GM19240 (cell line): ENCODE data around the gene NDUFA13.

Source experiments
- DNase-seq: peaks from one replicate; pipeline ENCODE4 v3.0.0; 2011; ENCODE audit warnings: low spot score; ENCODE audit not compliant: insufficient read length

Gene NDUFA13

DNA sequence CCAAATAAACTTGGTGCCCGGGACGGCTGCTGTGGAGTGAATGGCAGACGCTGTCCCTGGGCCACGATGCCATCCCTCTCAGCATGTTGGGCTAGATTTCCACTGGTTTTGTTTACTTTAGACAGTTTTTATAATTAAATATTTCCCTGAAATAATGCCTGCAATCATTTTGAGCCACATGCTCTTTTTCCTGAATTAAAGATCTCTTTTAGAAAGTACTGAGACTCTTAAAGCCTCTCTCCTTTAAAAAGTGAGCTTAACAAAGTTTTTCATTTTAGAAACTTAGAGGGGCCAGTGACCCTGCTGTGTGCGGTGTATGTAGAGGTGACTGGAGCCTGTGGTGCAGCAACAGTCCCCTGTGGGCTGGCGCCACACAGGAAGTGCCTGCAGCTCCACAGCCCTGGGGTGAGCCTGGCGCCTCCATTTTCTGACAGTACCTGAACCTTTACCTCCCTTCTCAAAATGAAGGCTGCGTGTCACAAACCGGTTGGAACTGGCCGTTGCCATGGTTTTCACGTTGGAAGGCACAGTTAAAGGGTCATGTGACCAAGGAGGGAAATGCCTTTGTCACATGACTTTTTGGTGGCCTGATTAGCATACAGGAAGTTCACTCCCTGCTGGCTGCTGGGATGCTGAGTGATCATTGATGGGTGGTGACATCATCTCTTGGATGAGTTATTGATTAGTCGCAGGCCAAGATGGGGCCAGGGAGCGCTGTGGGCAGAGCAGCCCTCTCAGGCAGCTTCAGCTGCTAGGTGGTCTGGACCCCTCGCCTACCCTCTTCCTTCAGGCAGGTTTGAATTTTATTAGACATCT, 26.9 kb upstream of the NDUFA13 start:
- peak; percentile 70 for DNase-seq

DNA sequence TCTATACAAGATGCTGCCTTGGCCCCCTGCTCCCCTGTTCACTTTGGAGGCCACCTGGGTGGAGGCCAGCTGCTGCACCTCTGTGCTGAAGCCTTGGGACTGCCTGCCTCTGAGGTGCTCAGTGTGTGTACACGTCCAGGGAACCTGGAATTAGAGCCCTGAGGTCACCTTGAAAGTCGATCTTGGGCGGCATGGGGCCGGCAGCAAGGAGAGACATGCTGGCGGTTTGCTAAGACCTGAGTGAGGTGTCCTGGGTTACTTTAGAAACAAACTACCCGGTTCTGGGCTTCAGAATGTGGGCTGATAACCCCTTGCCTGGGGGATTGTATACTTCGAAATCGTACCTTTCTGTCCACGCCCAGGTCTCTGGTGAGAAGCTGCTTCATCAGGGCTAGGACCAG, 26.2 kb upstream of the NDUFA13 start:
- no peak for DNase-seq

DNA sequence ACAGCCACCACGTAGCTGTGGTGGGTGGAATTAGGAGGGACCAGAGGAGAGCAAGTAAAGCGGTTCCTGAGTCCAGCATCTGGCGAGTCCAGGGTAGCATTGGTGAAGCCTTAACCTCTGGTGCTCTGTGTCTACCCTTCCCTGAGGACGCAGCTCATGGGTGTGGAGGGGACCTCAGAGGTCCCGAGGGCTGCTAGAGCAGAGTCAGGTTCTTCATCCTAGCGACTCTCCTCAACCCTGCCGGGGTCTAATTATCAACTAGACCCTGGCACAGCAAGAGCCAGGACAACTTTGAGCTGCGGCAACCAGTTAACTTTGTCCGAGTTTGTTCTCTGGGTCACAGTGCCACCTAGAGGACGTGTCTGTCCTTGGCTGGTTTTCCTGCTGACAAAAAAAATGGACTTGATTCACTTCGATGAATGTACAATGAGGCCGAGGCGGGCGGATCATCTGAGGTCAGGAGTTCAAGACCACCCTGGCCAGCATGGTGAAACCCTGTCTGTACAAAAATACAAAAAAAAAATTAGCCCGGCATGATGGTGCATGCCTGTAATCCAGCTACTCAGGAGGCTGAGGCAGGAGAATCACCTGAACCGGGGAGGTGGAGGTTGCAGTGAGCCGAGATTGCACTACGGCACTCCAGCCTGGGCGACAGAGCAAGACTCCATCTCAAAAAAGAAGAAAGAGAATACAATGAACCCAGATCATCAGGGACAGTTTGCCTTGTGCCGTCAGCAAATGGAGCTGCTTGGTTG, 25.6 kb upstream of the NDUFA13 start:
- DNase-seq: peak; percentile 94

DNA sequence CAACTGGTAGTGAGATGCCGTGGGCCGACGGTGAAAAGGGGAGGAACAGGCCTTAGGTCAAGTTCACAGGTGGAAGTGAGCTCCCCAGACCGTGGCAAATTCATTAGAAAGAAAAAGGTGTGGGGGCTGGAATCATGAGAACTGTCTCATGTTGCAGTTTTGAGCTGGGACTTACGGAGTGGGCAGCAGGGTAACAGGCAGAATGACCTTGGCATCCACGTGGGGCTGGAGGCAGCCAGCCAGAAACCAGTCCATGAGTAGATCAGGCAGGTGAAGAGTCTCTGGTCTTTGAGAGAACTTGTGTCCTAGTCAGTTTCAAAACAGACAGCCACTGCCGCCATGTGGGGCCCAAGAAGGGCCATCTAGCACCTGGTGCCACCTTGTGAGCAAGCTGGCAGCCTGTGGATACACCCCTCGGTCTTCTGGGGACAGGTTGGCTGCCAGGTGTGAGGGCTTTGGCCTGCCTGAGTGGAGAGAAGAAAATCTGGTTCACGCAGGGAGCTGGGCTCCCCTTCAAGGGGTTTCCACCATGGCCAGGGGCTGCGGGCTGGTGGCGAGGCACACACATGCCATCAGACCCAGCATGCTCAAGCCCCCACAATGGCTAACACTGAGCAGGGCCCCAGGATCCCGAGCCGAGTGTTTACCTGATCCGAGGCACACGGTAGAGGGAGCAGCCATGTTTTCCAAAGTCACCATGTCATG, 24.6 kb upstream of the NDUFA13 start:
- DNase-seq: no peak

DNA sequence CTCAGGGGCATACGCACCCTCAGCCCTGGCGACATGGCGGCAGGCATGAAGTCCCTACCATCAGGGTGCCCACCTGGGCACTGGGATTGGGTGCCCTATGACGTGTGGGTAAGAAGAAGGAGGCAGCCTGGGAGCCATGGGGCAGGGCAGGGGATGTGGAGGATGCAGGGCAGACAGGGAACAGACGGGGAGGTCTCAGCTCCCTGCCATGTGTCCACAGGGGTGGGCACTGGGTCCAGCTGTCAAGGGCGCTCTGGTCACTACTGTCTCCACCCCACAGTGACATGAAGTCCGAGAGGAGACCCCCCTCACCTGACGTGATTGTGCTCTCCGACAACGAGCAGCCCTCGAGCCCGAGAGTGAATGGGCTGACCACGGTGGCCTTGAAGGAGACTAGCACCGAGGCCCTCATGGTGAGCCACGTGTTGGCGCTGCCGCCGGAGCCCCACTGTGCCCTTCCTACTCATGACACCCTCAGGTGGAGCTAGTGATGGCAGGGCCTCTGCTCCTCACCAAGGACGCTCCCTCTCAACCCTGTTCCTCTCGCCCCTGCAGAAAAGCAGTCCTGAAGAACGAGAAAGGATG, 23.9 kb upstream of the NDUFA13 start:
- DNase-seq: no peak

DNA sequence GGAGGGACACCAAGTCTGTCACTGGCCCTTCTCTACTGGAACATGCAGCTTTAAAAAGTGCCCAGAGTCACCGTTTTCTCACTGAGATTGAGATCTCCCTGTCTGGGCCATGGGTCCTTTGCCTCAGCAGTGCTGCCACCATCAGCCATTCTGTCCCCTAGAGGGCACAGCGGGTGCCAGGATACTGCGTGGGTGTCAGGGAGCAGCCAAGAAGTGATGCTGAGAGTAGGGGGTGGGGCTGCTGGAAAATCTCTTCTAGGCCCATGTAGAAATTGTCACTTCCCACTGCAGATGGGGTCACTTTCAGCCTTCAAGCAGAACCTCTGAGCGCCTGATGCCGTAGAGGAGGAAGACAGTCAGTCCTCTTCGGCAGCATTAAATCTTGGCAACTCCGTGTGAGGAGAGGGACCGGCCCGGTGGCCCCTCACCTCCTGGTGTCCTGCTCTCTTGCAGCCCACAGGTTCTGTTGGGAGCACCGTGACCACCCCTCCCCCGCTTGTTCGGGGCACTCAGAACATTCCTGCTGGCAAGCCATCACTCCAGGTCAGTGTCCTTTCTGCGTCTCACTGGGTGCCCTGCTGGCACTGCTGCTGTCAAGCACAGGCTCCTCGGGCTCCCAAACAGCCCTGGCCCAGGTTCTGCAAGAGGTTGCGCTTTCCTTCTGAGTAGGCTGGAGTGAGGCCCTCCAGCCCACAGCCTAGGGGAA, 22.0 kb upstream of the NDUFA13 start:
- DNase-seq: no peak

DNA sequence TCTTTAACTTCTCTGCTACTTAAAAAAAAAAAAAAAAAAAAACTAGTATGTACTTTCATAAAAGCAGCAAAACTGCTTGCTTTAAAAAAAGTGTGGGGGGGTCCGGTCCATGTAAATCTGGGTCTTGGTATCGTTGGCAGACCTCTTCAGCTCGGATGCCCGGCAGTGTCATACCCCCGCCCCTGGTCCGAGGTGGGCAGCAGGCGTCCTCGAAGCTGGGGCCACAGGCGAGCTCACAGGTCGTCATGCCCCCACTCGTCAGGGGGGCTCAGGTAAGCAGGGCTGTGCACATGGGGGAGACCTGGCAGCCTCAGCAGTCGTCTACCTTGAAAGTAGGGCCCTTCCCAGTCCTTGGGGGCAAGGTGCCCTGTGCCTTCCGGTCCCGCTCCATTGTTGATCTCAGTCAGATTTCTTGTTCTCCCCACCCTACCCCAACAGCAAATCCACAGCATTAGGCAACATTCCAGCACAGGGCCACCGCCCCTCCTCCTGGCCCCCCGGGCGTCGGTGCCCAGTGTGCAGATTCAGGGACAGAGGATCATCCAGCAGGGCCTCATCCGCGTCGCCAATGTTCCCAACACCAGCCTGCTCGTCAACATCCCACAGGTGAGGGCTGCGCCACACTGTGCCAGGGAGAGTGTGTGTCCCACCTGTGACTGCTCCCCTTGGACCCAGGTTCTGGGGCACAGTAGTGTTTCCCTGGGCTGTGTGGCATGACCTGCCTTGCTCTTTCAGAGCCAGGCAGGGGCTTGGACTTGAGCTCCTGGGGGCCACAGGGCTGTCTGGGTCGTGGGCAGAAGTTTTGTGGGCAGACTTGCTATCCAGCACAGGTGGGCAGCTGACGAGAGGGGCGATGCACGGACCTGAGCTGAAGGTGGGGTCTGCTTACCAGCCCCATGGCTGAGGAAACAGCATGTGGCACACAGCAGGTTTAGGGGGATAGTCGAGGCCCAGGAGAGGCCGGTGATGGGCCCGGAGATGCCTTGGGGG, 20.1 kb upstream of the NDUFA13 start:
- DNase-seq: no peak

DNA sequence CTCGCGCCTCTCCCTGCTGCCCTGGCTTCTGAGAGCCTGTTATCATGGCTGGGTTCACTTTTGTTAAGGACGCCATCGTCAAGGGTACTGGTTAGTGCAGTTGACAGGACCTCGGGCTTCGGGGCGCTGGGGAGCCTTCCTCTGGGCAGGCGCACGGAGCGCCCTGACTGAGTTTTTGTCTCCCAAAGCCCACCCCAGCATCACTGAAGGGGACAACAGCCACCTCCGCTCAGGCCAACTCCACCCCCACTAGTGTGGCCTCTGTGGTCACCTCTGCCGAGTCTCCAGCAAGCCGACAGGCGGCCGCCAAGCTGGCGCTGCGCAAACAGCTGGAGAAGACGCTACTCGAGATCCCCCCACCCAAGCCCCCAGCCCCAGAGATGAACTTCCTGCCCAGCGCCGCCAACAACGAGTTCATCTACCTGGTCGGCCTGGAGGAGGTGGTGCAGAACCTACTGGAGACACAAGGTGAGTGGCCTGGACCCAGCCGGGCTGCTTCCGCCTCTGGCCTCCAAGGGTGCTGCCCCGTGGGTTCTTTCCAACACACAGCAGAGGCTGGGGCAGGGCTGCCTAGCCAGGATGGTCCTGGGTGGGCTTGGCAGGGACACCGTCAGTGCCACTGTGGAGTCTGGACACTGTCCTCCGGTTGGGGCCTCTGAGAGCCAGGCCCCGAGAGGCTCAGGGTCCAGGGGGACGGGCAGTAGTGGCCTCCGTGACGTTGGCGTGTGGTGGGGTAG, 17.6 kb upstream of the NDUFA13 start:
- DNase-seq: no peak

DNA sequence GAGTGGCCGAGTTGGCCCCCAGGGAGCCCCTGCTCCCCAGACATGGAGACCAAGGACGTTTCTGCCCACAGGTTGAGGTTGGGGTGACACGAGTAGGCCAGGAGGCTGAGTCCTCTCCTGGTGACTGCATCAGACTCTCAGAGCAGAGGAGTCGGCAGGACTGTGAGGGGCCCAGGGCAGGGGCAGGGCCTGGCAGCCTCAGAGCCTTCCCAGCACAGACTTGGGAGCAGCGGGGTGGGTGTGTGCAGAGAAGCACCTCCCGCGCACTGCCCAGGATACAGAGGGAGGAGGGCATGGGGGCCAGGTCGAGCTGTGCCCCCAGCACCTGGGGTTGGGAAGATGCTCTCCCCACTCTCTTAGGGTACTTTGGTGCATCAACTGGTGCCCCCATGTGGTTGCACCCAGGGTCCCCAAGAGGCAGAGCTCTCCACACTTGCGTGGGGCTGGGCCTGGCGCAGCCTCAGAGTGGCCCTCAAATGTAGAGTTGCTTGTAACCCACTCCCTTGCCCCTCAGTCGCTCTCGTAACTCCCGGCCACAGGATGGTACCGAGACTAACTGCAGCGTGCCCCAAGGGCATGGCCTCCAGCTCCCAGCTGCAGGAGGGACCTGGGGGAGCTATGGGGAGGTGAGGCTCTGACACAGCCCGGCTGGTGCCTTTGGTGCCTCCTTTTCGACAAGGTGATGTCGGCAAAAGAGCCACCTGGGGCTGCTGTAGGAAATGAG, 16.6 kb upstream of the NDUFA13 start:
- DNase-seq: no peak

DNA sequence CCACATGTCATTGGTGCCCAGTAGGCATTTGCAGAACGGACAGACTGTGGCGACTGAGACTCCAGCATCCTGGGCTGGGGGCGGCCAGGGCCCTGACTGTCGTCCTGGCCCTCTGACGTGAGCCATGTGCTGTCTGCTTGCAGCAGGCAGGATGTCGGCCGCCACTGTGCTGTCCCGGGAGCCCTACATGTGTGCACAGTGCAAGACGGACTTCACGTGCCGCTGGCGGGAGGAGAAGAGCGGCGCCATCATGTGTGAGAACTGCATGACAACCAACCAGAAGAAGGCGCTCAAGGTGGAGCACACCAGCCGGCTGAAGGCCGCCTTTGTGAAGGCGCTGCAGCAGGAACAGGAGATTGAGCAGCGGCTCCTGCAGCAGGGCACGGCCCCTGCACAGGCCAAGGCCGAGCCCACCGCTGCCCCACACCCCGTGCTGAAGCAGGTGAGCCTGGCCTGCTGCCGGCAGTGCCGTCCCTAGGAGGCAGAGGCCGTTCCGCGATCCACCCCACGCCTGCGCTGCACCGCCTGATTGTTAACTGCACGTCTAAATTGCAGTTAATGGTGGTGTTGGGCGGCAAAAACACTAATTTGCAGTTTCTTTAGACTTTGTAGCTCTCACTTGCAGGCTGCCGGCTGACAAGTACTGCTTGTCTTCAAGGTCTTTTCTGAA, 14.9 kb upstream of the NDUFA13 start:
- no peak for DNase-seq

DNA sequence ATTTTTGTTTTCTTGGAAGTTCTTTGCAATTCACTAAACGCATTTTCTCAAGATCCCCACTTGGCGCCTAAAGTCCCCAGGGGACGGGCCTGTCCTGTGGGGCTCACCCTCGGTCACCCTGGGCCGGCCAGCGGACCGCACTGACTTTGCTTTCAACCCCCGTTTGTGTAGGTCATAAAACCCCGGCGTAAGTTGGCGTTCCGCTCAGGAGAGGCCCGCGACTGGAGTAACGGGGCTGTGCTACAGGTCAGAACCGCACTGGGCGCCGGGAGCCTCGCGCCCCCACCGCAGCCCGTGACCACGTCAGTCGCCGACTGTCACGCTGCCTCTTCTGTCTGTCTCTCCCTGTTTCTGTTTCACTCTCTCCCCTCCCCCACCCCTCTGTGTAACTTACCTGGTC, 14.2 kb upstream of the NDUFA13 start:
- no peak for DNase-seq

DNA sequence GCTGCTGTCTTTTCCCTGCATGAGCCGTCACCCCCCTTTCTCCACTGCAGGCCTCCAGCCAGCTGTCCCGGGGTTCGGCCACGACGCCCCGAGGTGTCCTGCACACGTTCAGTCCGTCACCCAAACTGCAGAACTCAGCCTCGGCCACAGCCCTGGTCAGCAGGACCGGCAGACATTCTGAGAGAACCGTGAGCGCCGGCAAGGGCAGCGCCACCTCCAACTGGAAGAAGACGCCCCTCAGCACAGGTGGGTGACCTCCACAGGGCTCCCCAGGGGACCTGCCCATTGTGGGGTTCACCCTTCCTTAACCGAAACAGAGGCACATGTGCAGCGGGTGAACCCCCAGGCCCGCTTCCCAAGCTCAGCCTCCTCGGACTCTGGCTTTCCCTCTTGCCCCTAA, 13.7 kb upstream of the NDUFA13 start:
- no peak for DNase-seq

DNA sequence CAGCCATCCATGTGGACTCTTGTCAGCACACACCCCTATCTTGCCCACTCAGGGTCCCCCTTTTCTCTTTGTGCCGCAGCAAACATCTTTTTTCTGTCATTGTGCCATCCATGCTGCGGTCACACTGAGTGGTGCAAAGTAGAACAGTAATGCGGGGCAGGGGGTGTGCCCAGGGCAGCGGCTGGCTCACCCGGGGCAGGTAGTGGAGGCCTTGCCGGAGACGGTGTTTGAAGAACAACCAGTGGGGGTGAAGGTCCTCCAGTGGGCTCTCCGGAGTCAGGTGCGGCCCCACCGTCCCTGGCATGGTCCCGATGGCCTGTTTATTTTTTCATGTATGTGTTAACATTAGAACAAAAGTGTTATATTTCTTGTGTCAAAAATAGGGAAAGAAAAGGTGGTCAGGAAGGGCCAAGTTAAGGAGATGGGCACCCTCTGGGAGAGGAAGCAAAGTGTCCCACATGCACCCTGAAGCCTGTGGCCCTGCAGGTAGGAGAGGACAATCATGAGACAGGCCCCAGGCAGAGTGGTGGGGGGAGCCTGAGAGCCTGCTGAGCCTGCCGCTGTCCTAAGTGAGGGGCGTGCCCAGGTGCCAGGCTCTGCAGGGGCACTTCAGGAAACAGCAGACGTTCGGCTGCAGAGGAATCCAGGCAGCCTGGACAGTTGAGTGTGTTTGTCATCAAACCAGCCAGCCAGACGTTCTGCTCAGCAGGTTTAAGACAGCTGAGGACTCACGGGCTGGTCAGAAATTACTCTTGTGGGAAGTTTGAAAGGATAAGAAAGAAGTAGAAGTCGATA, 13.0 kb upstream of the NDUFA13 start:
- no peak for DNase-seq

DNA sequence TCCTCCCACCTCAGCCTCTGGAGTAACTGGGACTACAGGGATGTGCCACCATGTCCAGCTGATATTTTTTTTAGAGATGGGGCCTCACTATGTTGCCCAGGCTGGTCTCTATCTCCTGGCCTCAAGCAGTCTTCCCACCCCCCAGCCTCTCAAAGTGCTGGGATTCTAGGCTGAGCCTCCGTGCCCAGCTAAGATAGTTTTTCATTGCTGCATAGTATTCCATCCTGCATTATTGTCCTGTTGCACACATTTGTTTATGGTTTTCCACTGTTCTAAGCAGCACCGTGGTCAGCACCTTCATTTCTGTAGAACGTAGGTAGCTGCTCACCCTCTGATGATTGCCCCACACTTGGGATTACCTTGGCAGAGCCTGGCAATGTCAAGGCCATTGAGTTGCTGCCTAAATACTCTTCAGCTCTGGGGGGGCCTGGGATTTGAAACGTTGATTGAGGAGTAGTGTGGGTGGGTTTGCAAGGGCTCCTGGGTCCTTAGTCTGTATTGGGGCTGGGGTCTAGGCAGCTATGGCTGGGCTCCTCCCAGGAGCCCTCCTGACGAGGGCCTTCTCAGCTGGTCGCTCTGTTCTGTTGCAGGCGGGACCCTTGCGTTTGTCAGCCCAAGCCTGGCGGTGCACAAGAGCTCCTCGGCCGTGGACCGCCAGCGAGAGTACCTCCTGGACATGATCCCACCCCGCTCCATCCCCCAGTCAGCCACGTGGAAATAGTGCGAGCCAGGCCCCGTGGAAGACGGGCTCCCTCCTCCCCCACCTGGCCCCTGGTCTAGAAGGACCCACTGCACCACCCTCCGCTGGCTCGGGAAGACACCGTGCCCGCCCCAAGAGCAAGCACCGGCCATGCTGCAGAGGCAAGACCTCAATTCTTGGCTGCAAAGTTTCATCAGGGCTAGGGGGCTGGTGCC, 11.0 kb upstream of the NDUFA13 start:
- no peak for DNase-seq

DNA sequence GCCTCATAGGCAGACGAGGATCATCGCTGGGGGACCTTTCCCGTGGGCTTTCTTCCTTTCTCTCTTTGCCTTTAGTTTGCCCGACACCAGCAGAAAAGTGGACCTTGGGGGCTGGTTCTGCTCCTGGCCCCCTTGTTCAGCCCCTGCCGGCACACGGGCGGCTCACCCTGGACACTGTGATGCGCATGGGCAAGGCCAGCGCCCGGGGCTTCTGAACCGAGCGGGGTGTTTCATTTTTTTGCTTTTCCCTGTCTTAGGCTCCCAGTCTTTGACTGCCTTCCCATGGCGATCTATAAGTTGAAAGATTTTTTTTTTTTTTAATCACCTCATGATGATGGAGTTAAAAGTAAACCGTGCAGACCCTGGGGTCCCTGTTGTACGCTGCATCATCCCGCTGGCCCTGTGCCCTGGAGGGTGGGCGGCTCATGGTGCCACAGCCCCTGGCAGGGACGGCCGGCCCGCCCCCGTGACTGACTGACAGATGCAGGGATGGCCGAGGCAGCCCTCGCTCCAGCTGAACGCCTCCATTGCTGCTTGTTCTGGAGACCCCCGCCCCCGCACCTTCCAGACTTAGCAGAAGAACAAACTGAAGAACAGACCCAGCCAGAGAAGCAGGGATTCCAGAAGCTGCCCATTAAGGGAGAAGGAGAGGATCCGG, 10.2 kb upstream of the NDUFA13 start:
- no peak for DNase-seq

DNA sequence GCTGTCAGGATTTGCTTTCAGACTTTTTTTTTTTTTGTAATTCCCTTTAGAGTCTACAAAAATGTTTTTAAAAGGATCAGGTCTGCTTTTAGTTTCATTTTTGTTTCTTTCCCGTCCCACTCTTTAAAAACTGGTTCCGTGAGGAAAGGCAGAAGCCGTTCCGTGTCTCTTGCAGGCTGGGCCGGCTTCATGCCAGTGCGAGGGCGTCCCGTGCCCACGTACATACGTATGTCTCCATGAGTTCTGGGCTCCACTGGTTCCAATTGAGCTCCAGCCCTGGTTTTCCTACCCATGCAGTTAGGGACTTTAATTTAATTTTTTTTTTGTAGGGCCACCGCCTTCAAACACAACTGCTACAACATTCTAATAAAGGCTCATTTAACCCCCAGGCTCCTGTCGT, 9.4 kb upstream of the NDUFA13 start:
- no peak for DNase-seq
